Amygdala (tissue), 56 donors: ENCODE results near the gene P3H4.
"Not testable (repeated sequence)": the region's sequence is repeated elsewhere in the genome, so short reads cannot be mapped to it uniquely, and the experiment has no call there.

ENCODE experiments used
- DNase-seq, 56 donors: peaks; one replicate each; lab custom pipeline; 2025; lab: John Stamatoyannopoulos, UW

The P3H4 gene

GRCh38 chr17:41811549-41812380 lies at the start of gene P3H4:
Gene P3H4 (minus strand): TSS chr17:41811949. CDS start chr17:41811915, 34 bp downstream.
- peak in 50 of 56 donors; percentile 11 to 79 (median 52) for DNase-seq

GRCh38 chr17:41860254-41860931 lies 48.6 kb upstream of the P3H4 start:
- DNase-seq, result no peak

DNA sequence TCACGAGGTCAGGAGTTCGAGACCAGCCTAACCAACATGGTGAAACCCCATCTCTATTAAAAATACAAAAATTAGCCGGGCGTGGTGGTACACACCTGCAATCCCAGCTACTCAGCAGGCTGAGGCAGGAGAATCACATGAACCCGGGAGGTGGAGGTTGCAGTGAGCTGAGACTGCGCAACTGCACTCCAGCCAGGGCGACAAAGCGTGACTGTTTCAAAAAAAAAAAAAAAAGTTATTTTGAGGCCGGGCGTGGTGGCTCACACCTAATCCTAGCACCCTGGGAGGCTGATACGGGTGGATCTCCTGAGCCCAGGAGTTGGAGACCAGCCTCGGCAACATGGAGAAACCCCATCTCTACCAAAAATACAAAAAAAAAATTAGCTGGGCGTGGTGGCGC lies 39.6 kb upstream of the P3H4 start:
- not testable (repeated sequence) for DNase-seq

- DNase-seq, result no peak
Observed at GRCh38 chr17:41849251-41849990, 37.7 kb upstream of the P3H4 start.

- no peak for DNase-seq
Observed at GRCh38 chr17:41848788-41849187, 37.0 kb upstream of the P3H4 start.

DNA sequence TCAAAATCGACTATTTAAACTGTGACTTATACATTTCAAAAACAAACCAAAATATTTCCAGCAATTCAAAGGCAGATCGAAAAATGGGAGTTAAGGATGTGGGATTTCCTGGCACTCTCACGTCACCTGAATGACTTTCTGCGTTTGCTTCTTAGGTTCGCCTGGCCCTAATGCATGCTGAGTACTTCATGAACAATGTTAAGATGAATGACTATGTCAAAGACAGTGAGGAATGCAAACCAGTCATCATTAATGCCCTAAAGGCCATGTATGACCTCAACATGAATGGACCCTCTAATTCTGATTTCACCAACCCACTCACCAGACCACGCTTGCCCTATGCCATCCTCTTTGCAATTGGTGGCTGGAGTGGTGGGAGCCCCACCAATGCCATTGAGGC lies 33.2 kb upstream of the P3H4 start:
- no peak for DNase-seq

DNA sequence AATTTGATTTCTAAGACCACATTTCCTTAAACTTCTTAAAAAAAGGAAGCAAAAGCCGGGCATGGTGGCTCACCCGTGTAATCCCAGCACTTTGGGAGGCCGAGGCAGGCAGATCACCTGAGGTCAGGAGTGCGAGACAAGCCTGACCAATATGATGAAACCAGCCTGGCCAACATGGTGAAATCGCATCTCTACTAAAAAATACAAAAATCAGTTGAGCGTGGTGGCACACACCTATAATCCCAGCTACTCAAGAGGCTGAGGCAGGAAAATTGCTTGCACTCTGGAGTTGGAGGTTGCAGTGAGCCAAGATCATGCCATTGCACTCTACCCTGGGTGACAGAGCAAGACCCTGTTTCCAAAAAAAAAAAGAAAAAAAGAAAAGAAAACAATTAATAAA lies 29.0 kb upstream of the P3H4 start:
- not testable (repeated sequence) for DNase-seq

DNA sequence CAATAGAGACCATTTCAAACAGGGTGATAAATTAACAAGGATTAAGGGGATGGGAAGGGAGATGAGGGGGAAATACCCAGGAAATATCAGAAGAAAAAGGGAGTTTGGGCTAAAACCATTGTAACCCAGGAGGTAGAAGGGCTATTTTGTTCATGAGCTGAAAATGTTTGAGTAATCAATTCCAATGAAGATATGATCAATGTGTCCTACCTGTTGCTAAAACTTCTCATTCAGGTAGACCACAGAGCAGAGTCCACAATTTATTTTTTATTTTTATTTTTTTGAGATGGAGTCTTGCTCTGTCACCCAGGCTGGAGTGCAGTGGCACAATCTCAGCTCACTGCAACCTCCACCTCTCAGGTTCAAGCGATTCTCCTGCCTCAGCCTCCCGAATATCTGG lies 27.7 kb upstream of the P3H4 start:
- DNase-seq, result not testable (repeated sequence)

GRCh38 chr17:41837761-41838538 lies 26.2 kb upstream of the P3H4 start, which contains the start of gene KLHL10:
Gene KLHL10 (plus strand): TSS chr17:41837825. CDS start chr17:41837933, 108 bp downstream.
- no peak for DNase-seq

- DNase-seq, result peak in 1 of 56 donors; percentile 10
Observed at GRCh38 chr17:41836550-41837196, 24.9 kb upstream of the P3H4 start.

- peak in 43 of 56 donors; percentile 10 to 71 (median 42) for DNase-seq
Observed at GRCh38 chr17:41835800-41836549, 24.2 kb upstream of the P3H4 start, which contains the start of gene NT5C3B. Gene NT5C3B (minus strand): TSS chr17:41836232. CDS start chr17:41836193, 39 bp downstream.

GRCh38 chr17:41835214-41835799 lies 23.6 kb upstream of the P3H4 start:
- DNase-seq, result peak in 3 of 56 donors; percentile 10 to 42 (median 20)

DNA sequence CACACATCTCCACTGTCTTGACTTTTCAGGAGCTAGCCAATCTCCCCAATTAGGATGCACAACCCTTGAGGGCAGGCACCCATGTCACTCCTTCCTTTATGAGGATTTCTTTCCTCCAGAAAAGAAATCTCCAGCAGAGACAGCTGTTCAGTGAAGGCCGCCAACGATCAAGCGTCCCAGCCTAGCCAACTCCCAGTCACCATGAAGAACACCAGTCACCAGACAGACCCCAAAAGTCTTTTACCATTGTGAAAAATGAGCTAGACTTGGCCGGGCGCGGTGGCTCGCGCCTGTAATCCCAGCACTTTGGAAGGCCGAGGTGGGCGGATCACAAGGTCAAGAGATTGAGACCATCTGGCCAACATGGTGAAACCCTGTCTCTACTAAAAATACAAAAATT lies 18.2 kb upstream of the P3H4 start:
- not testable (repeated sequence) for DNase-seq

- no peak for DNase-seq
Observed at GRCh38 chr17:41825175-41825845, 13.6 kb upstream of the P3H4 start.

- no peak for DNase-seq
Observed at GRCh38 chr17:41824086-41824485, 12.3 kb upstream of the P3H4 start.

DNA sequence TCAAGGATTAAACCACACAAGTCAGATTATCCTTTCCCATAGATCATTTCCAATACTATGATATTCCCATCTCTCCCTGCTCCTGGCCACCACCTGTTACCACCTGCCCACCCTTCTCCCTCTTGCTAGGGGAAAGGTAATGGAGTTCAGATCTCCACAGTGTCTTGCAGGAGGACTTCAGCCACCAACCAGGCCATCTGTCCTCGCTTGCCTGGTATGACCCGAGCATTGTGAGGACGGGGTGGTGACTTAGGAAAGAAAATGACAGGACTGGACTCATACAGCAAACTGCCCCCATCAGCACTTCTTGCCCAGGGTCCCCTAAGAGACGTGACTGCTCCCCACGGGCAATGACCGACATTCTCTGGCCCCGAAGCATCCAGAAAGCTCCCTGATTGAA lies 11.8 kb upstream of the P3H4 start:
- DNase-seq, result no peak

DNA sequence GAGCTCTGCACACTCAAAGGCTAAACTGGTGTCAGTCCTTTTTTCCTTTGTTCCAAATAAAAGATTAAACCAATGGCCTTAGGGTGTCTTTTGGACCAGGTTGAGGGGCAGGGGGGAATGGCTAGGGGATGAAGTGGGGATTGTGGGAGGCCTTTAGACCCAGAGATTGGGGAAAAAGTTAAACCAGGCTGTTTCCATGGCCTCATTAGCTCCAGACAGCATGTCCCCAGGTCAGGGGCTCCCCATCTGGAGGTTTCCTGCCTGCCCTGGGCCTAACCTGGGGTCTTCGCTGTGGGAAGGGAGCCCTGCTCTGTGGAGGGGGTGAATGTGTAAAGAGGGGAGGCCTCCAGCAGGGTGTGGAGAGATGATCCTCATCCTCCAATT lies 11.4 kb upstream of the P3H4 start:
- no peak for DNase-seq
